Esophagus squamous epithelium (tissue), 5 donors: ENCODE data around the gene TMOD2. TPM values are rescaled to one million over a fixed set of nuclear protein-coding genes. Genes with fewer than 3 reads are reported as not detected.

ENCODE experiments used
- DNase-seq: peaks from one replicate; lab custom pipeline; 2025; lab: John Stamatoyannopoulos, UW
- H3K27ac ChIP-seq, 4 donors: fragments of 200-600 bp; sonication (generic); one replicate each; pipeline ENCODE4 v1.5.1; 2016 to 2019; ENCODE audit warnings: mild to moderate bottlenecking in 1 of 4
- H3K27me3 ChIP-seq, 4 donors: fragments of 200-600 bp; sonication (generic); 1 replicate in 3 of 4; 2 replicates in 1 of 4; pipeline versions ENCODE4 v1.5.1 to v1.6.0; 2017 to 2021; ENCODE audit warnings: antibody characterized with exemption in 1 of 4
- H3K36me3 ChIP-seq, 3 donors: fragments of 200-600 bp; sonication (generic); one replicate each; pipeline ENCODE4 v1.5.1; 2016 to 2019
- H3K4me1 ChIP-seq, 3 donors: fragments of 200-600 bp; sonication (generic); one replicate each; pipeline ENCODE4 v1.5.1; 2017 to 2019
- H3K4me3 ChIP-seq, 4 donors: fragments of 200-600 bp; sonication (generic); 1 replicate in 3 of 4; 2 replicates in 1 of 4; pipeline ENCODE4 v1.5.1; 2016 to 2019; ENCODE audit warnings: mild to moderate bottlenecking in 2 of 4, moderate library complexity in 1 of 4
- H3K9me3 ChIP-seq, 3 donors: fragments of 200-600 bp; sonication (generic); one replicate each; pipeline ENCODE4 v1.5.1; 2016 to 2019
- POLR2A ChIP-seq, 4 donors: fragments of 450-650 bp; IDR thresholded peaks; one replicate each; pipeline ENCODE4 v1.6.1; 2017; ENCODE audit warnings: antibody characterized with exemption in 4 of 4, mild to moderate bottlenecking in 4 of 4, moderate library complexity in 3 of 4
- WGBS, 2 donors: methylation state at CpG; one replicate each; pipeline ENCODE4 v1.1.5; 2018; 5-methylcytosine and 5-hydroxymethylcytosine counted together
- intact Hi-C: fragments of 100-400 bp; cut with DNase I; formaldehyde crosslinking; loops from one replicate; pipeline ENCODE4 v1.15.0; 2022
- total RNA-seq, 4 donors: library from RNA; depleted of rRNA; stranded (reverse); fragments of >200 nt; gene quantifications; one replicate each; pipeline ENCODE4 v1.1.0, GENCODE V29; 2016
- TF ChIP-seq, protein P1 (sequence below), 6 experiments: fragments of 450-650 bp in 4 of 6; fragments of 200-600 bp in 2 of 6; sonication (generic) in 2 of 6; IDR thresholded peaks; one replicate each; pipeline ENCODE4 v1.5.1; 2016 to 2019; ENCODE audit warnings: antibody characterized with exemption in 6 of 6, mild to moderate bottlenecking in 4 of 6, moderate library complexity in 4 of 6
- donor health status: DM: yes; HTN: yes; CAD: no.

Gene TMOD2
- total RNA-seq, 4 donors from 2014 or later = 3.4 to 9.0 (median 4.8) TPM

DNA sequence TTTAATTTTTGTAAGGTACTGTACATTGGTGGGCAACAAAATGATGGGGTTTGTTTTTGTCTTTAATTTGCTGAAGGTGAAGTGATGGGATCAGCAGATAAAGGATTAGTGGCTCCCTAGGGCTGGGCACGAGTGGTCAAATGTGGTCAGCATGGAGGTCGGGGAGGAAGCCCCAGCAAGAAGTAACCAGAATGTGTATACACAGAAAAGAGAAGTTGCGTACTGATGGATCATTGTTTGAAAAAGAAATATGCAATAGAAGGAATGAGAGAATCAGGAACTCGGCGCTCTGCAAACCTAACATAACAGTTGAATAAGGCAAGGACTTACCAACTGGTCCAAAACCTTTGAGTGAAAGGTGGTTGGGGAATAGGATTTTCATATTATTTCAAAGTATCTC is 1.5 kb downstream of the TMOD2 start:
- TF ChIP-seq, protein P1, sequence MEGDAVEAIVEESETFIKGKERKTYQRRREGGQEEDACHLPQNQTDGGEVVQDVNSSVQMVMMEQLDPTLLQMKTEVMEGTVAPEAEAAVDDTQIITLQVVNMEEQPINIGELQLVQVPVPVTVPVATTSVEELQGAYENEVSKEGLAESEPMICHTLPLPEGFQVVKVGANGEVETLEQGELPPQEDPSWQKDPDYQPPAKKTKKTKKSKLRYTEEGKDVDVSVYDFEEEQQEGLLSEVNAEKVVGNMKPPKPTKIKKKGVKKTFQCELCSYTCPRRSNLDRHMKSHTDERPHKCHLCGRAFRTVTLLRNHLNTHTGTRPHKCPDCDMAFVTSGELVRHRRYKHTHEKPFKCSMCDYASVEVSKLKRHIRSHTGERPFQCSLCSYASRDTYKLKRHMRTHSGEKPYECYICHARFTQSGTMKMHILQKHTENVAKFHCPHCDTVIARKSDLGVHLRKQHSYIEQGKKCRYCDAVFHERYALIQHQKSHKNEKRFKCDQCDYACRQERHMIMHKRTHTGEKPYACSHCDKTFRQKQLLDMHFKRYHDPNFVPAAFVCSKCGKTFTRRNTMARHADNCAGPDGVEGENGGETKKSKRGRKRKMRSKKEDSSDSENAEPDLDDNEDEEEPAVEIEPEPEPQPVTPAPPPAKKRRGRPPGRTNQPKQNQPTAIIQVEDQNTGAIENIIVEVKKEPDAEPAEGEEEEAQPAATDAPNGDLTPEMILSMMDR (IDR thresholded peaks at IDR 0.05) = no peak
- no peak for TF ChIP-seq POLR2A (IDR thresholded peaks at IDR 0.05)
- intact Hi-C loops = no loop called here
- Histone ChIP-seq H3K27me3 (no peaks in the 10 kb centered on the region), H3K27ac (no peak overlapping the region), H3K4me1 (peaks cover 0 to 28% (median 6%) of the 10 kb centered on the region in 3 donors), H3K36me3 (no peaks in the 10 kb centered on the region), H3K4me3 (peak overlapping the region in 1 of 4 donors; percentile 89), H3K9me3 (no peaks in the 10 kb centered on the region)
- no peak for DNase-seq
- 76 to 82% methylated on average over 5 of the region's 5 CpGs for WGBS, 2 donors

DNA sequence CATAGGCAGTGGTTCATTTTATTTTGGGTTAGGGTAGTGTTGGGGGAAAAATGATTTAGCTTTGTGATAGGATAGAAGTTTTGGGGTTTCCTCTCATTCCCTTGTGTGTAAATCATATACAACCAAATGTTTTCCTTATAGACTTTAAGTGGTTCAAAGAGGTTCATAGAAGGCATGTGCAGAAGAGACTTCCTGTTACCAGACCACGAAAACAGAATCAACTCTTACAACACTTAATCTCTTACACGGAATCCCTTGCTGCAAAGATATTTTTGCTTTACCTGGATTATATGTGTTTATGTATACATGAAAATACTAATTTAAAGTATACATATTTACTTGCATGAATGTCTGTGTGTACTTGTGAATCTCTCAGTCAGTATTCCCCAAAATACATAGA is 2.9 kb downstream of the TMOD2 start:
- TF ChIP-seq POLR2A (IDR thresholded peaks at IDR 0.05) = no peak
- TF ChIP-seq, protein P1 (IDR thresholded peaks at IDR 0.05) = no peak
- no peak for DNase-seq

DNA sequence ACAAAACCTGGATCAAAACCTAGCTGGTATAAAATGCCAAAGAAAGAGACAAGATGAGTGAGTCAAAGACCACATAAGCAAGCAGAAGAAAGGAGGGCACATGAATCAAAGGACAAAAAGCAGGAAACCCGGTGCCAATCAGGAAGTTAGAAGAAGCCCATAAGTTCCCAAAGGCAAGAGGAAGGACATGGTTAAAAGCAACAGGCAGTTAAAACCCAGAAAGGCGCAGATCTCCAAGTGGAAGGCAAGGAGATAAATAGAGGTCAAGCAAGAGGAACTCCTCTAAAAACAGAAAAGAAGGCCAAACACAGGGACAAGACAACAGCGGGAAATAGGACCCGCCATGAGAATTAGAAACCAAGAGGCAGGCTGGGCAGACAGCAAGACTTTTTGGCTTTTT is 4.4 kb downstream of the TMOD2 start:
- H3K27ac ChIP-seq = no peak overlapping the region
- DNase-seq = no peak
- TF ChIP-seq, protein P1 (IDR thresholded peaks at IDR 0.05) = no peak
- TF ChIP-seq POLR2A (IDR thresholded peaks at IDR 0.05) = no peak
- no peaks in the 10 kb centered on the region for H3K36me3 ChIP-seq
- no peak overlapping the region for H3K4me3 ChIP-seq
- no peaks in the 10 kb centered on the region for H3K27me3 ChIP-seq
- WGBS, 2 donors = 63 to 84% methylated on average over 4 of the region's 4 CpGs
- peaks cover 4 to 37% (median 7%) of the 10 kb centered on the region in 3 donors for H3K4me1 ChIP-seq
- no peaks in the 10 kb centered on the region for H3K9me3 ChIP-seq
- intact Hi-C loops = no loop called here

More for the DNA sequence above, 2.9 kb downstream of the TMOD2 start:
- peaks cover 6 to 40% (median 7%) of the 10 kb centered on the region in 3 donors for H3K4me1 ChIP-seq
- H3K27ac ChIP-seq = no peak overlapping the region
- H3K4me3 ChIP-seq = no peak overlapping the region
- H3K9me3 ChIP-seq = no peaks in the 10 kb centered on the region
- 50 to 70% methylated on average over 2 of the region's 2 CpGs for WGBS, 2 donors
- intact Hi-C loops = no loop called here
- no peaks in the 10 kb centered on the region for H3K27me3 ChIP-seq
- H3K36me3 ChIP-seq = no peaks in the 10 kb centered on the region

- Histone ChIP-seq H3K36me3 (no peaks in the 10 kb centered on the region), H3K9me3 (no peaks in the 10 kb centered on the region), H3K27me3 (no peaks in the 10 kb centered on the region), H3K4me3 (no peak overlapping the region), H3K27ac (no peak overlapping the region), H3K4me1 (peaks cover 0 to 32% (median 10%) of the 10 kb centered on the region in 3 donors)
- WGBS, 2 donors = 76 to 80% methylated on average over 4 of the region's 4 CpGs
- TF ChIP-seq POLR2A (IDR thresholded peaks at IDR 0.05) = no peak
- TF ChIP-seq, protein P1 (IDR thresholded peaks at IDR 0.05) = no peak
- intact Hi-C loops = no loop called here
- DNase-seq = no peak
These were observed 5.1 kb downstream of the TMOD2 start for GRCh38 chr15:51756482-51756881.

DNA sequence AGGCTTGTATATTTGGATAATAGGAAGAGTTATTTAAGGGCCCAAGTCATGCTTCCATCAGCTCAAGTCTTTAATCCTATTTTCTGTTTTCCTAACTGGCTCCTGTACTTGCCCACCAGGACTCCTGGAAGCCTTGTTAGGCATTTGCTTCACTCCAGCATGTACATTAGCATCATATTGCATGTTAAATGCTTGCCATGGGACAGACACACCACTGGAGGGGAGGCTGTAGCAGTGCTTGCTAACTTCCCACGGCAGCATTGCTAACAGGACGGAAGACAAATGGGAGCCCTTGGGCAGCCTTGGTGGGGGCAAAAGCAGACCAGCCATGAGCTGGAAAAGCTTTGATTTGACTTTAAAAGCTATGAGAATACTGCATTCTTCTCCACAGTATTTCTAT is 6.1 kb downstream of the TMOD2 start:
- intact Hi-C loops = no loop called here
- no peak for DNase-seq
- H3K4me1 ChIP-seq = peaks cover 0 to 26% (median 10%) of the 10 kb centered on the region in 3 donors
- no peaks in the 10 kb centered on the region for H3K36me3 ChIP-seq
- no peaks in the 10 kb centered on the region for H3K9me3 ChIP-seq
- WGBS, 2 donors = 92 to 94% methylated on average over 2 of the region's 2 CpGs
- H3K27ac ChIP-seq = no peak overlapping the region
- H3K27me3 ChIP-seq = no peaks in the 10 kb centered on the region
- no peak overlapping the region for H3K4me3 ChIP-seq
- no peak for TF ChIP-seq POLR2A (IDR thresholded peaks at IDR 0.05)
- TF ChIP-seq, protein P1 (IDR thresholded peaks at IDR 0.05) = no peak
